ENCODE measurements around the gene TREX2.
"Not testable (repeated sequence)": the region's sequence is repeated elsewhere in the genome, so short reads cannot be mapped to it uniquely, and the experiment has no call there.

Gene TREX2

DNA sequence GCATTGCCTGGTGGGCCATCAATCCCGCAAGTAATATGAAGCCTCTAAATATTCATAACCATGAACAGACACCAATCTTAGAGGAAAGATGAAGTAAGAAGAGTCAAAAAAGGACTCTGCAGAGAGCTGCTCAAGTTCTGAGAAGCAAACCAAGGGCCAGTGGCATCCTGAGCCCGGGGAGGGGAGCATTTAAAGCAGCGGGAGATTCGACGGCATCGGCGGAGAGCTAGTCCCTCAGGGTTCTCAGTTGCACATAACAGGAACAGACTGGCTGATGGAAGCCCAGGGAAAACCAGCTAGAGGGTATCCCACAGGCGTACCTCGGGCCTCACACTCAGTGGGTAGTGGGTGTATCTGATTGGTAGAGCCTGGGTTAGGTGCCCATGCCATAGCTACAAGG lies 39.8 kb downstream of the TREX2 start:
- FAIRE-seq, result no peak

- no peak for FAIRE-seq
Observed at GRCh38 chrX:153405426-153405825, 40.4 kb downstream of the TREX2 start.

DNA sequence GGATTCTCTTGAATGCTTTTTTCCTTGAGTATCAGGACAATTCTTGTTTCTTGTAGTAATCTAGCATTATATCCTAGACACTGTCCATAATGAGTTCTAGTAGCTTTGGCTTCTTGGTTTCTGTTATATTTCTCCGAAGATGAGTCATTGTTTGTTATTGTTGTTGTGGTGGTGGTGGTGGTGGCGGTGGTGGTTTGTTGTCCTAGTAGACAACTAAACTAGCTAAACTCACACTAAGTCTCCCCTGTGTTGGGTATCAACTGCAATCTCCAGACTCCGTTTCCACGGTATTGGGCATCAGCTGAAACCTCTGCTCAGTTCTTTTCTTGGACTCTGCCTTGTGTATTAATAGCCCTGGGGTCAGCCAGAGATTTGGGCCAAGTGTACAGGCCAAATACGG lies 41.5 kb downstream of the TREX2 start:
- not testable (repeated sequence) for FAIRE-seq

- no peak for FAIRE-seq
Observed at GRCh38 chrX:153401133-153401764, 44.6 kb downstream of the TREX2 start, which contains the start of gene PNMA6E. Gene PNMA6E (minus strand): TSS chrX:153401350. CDS start chrX:153398849, 2,501 bp downstream.

DNA sequence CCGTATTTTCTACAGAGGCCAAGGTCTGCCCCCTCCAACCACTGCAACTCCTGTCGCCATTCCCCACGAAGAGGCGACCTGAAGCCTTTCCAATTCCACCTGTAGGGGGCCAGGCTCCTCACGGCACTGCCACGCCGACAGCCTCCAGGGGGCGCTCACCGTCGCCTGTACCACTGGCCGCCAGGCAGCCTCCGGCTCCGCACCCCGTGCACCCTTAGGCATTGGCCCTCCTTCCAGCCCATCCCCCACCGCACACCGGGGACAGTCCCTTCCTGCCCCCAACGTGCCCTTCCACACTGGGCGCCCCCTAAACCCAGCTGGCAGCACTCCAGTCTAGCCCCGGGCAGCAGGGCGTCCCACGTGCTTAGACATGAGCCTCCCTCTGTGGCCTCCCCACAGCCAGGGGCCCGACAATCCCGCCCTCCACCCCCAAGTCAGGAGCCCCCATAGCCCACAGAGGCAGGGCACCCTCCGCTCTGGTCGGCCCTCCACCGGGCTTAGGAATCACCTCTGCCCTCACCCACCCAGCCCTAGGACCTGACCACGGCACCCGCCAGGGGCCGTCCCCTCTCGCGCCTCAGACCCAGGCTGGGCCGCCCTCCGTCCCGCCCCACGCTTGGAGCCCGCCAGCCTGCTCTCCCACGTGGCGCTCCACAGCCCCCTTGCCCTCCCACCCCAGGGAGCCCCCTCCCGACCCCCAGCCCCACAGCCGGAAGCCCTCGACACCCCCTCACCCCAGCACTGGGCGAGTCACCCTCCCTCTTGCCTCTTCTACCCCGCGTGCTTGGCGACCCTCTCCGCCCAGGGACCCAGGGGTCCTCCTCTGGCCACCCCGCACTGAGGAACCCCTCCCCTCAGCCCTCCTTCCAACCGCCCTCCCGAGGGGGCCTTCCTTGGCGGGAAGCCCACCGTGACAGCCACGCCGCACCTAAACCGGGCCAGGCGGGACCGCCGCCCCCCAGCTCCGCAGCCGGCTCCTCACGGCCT lies 45.4 kb downstream of the TREX2 start:
- FAIRE-seq, result no peak

DNA sequence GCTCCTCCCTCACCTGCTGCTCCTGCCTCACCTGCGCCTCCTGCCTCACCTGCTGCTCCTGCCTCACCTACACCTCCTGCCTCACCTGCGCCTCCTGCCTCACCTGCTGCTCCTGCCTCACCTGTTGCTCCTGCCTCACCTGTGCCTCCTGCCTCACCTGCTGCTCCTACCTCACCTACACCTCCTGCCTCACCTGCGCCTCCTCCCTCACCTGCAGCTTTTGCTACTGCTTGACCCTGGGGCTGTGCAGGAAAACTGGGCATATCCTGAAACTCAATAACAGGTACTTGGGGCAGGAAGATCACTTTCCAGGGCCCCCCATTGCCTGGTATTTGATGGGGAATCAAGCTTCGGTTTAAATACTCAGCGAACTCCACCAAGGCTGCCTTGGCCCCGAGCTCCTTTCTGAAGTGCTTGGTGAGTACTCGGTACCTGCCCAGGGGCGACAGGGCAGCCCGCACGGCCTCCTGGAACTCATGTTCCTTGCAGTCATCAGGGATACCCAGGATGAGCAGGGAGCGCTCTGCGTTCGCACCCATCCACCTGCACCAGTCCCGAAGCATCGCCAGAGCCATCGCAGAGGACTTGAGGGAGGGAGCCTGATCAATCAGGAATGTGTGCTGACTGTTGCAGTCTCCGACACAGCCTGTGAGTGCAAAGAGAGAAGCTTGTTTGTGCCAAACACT lies 47.4 kb downstream of the TREX2 start:
- FAIRE-seq, result no peak

DNA sequence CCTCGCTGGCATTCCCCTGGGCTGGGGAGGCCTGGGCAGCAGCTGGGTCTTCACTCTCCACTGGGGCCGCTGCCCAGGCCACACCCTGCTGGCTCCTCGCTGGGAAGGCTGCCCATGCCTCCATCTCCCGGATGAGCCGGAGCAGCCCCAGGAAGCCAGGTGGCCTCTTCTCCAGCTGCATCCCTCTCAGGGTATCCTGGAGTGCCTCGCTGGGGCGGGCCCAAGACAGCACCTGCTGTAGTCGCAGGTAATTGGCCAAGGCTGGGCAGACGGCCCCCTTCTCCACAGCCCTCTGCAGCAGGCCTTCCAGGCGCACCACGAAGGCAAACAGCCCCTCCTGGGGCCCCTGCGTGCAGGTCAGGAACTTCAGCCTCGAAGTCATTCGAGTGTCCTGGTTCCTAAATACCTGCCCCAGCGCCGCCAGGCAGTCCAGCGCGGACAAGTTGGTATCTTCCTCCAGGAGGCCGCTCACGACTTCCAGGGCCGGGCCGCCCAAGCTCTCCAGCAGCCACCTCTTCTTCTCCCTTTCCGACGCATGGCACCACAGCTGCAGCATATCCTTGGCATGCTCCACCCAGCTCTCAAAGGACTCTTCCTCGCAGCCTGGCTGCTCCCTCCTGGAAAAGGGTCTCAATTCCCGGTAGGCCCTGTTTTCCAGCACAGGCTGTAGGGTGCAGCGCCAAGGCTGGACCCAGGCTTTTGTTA lies 48.4 kb downstream of the TREX2 start:
- FAIRE-seq, result no peak

- no peak for FAIRE-seq
Observed at GRCh38 chrX:153396320-153397195, 49.3 kb downstream of the TREX2 start.

- FAIRE-seq, result no peak
Observed at GRCh38 chrX:153395613-153396319, 50.1 kb downstream of the TREX2 start.

GRCh38 chrX:153394612-153395011 lies 51.2 kb downstream of the TREX2 start:
- FAIRE-seq, result no peak
